DND-41 (cell line): ENCODE data around the gene RHOF.
A peak's percentile ranks its signal among the peaks of the same experiment; 100 is the strongest.

ENCODE experiments used
- ATAC-seq: fragments of 200-7000 bp; cut with Tn5 transposase; 3 replicates; pipeline ENCODE4 v1.9.1; 2021; ENCODE audit warnings: low read depth; ENCODE audit not compliant: insufficient read depth
- DNase-seq: peaks from one replicate; pipeline ENCODE4 v3.0.0-alpha.2; 2020
- H2AFZ ChIP-seq: 2 replicates; pipeline ENCODE4 v1.6.0; 2012; ENCODE audit warnings: low read depth, low read length
- H3K27ac ChIP-seq: 2 replicates; pipeline ENCODE4 v1.5.1; 2012; ENCODE audit warnings: low read length, inconsistent platforms
- H3K27me3 ChIP-seq: fragments of 200-600 bp; sonication (generic); 2 replicates; pipeline ENCODE4 v1.6.0; 2012; ENCODE audit warnings: low read length, mild to moderate bottlenecking, inconsistent platforms; ENCODE audit not compliant: insufficient read depth, poor library complexity
- H3K36me3 ChIP-seq: 2 replicates; pipeline ENCODE4 v1.5.1; 2012; ENCODE audit warnings: low read length, inconsistent platforms; ENCODE audit not compliant: insufficient read depth
- H3K4me1 ChIP-seq: 2 replicates; pipeline ENCODE4 v1.5.1; 2012; ENCODE audit warnings: mild to moderate bottlenecking, low read length; ENCODE audit not compliant: insufficient read depth
- H3K4me2 ChIP-seq: 2 replicates; pipeline ENCODE4 v1.6.0; 2012; ENCODE audit warnings: mild to moderate bottlenecking, moderate library complexity, low read length, inconsistent platforms; ENCODE audit not compliant: insufficient read depth
- H3K4me3 ChIP-seq, 2 experiments: fragments of 200-600 bp in 1 of 2; shearing (Covaris generic) in 1 of 2; 2 replicates each; pipeline ENCODE4 v1.5.1; 2012 to 2016; ENCODE audit warnings: inconsistent platforms in 2 of 2, low read length in 2 of 2, mild to moderate bottlenecking in 2 of 2, low read depth in 1 of 2, moderate library complexity in 1 of 2
- H3K79me2 ChIP-seq: 2 replicates; pipeline ENCODE4 v1.6.0; 2012; ENCODE audit warnings: low read length, inconsistent platforms; ENCODE audit not compliant: insufficient read depth
- H3K9ac ChIP-seq: 2 replicates; pipeline ENCODE4 v1.6.0; 2012; ENCODE audit warnings: low read depth, mild to moderate bottlenecking, inconsistent platforms, low read length, moderate library complexity
- H3K9me3 ChIP-seq: 2 replicates; pipeline ENCODE4 v1.5.1; 2012; ENCODE audit warnings: low read length, moderate library complexity, mild to moderate bottlenecking, inconsistent platforms; ENCODE audit not compliant: insufficient read depth, severe bottlenecking
- H4K20me1 ChIP-seq: 2 replicates; pipeline ENCODE4 v1.6.0; 2012; ENCODE audit warnings: low read length; ENCODE audit not compliant: insufficient read depth
- CTCF ChIP-seq: IDR thresholded peaks from 2 replicates; pipeline ENCODE4 v1.5.1; 2012; ENCODE audit warnings: borderline replicate concordance, low read length, moderate library complexity, mild to moderate bottlenecking; ENCODE audit not compliant: poor library complexity, severe bottlenecking; ENCODE audit errors: extremely low read depth
- EZH2 ChIP-seq: IDR thresholded peaks from 3 replicates; pipeline ENCODE4 v1.6.1; 2012; ENCODE audit warnings: borderline replicate concordance, low read depth, mild to moderate bottlenecking, moderate library complexity, low read length, inconsistent platforms; ENCODE audit not compliant: severe bottlenecking

RHOF gene

GRCh38 chr12:121799156-121799841, 5.8 kb upstream of the RHOF start:
- Histone ChIP-seq H3K4me2 (peak overlapping the region; percentile 86), H3K27me3 (no peaks in the 10 kb centered on the region), H3K9ac (peak overlapping the region; percentile 100), H3K9me3 (no peaks in the 10 kb centered on the region), H2AFZ (no peak overlapping the region), H4K20me1 (peaks cover 38% of the 10 kb centered on the region), H3K79me2 (peaks cover 79% of the 10 kb centered on the region), H3K4me1 (peaks cover 52% of the 10 kb centered on the region), H3K4me3 (peak overlapping the region; percentile 60 to 70; a peak in 3 of 4 replicates), H3K36me3 (peaks cover 46% of the 10 kb centered on the region), H3K27ac (peak overlapping the region; percentile 97)
- peak; percentile 56 for DNase-seq
- TF ChIP-seq CTCF (no peak), EZH2 (no peak)
- ATAC-seq = no peak

- Histone ChIP-seq H3K27ac (peak overlapping the region; percentile 59), H3K9me3 (no peaks in the 10 kb centered on the region), H3K4me3 (peak overlapping the region in 1 of 2 experiments; percentile 60; a peak in 2 of 4 replicates), H3K9ac (peak overlapping the region; percentile 100), H4K20me1 (peaks cover 38% of the 10 kb centered on the region), H3K27me3 (no peaks in the 10 kb centered on the region), H2AFZ (no peak overlapping the region), H3K4me2 (peak overlapping the region; percentile 86), H3K79me2 (peaks cover 74% of the 10 kb centered on the region), H3K4me1 (peaks cover 58% of the 10 kb centered on the region), H3K36me3 (peaks cover 46% of the 10 kb centered on the region)
- no peak for TF ChIP-seq CTCF
- TF ChIP-seq EZH2 = no peak
- DNase-seq (no peak), ATAC-seq (no peak)
These were observed 5.3 kb upstream of the RHOF start for GRCh38 chr12:121798787-121799155.

GRCh38 chr12:121797937-121798786, 4.7 kb upstream of the RHOF start:
- Histone ChIP-seq H2AFZ (no peak overlapping the region), H3K4me2 (peak overlapping the region; percentile 86), H3K79me2 (peaks cover 71% of the 10 kb centered on the region), H3K27ac (peak overlapping the region; percentile 59), H3K9ac (peak overlapping the region; percentile 100), H3K4me3 (peak overlapping the region in 1 of 2 experiments; percentile 60; a peak in 2 of 4 replicates), H3K4me1 (peaks cover 64% of the 10 kb centered on the region), H3K9me3 (no peaks in the 10 kb centered on the region), H3K36me3 (peaks cover 46% of the 10 kb centered on the region), H4K20me1 (peaks cover 38% of the 10 kb centered on the region), H3K27me3 (no peaks in the 10 kb centered on the region)
- DNase-seq = peak; percentile 46
- TF ChIP-seq CTCF (no peak), EZH2 (no peak)
- no peak for ATAC-seq
